Mononuclear cell (primary cell): ENCODE data around the gene UBA6. TPM values are rescaled to one million over a fixed set of nuclear protein-coding genes. Genes with fewer than 3 reads are reported as not detected.
"Not testable (repeated sequence)": the region's sequence is repeated elsewhere in the genome, so short reads cannot be mapped to it uniquely, and the experiment has no call there.

Source experiments
- H3K27me3 ChIP-seq: 2 replicates; pipeline ENCODE4 v1.6.0; 2011; ENCODE audit warnings: low read length, control low read depth; ENCODE audit not compliant: insufficient read depth
- H3K4me1 ChIP-seq: 2 replicates; pipeline ENCODE4 v1.5.1; 2011; ENCODE audit warnings: mild to moderate bottlenecking, low read length, control low read depth; ENCODE audit not compliant: insufficient read depth
- H3K4me3 ChIP-seq: 2 replicates; pipeline ENCODE4 v1.5.1; 2011; ENCODE audit warnings: mild to moderate bottlenecking, low read length, moderate library complexity
- H3K9me3 ChIP-seq: 2 replicates; pipeline ENCODE4 v1.5.1; 2011; ENCODE audit warnings: low read depth, mild to moderate bottlenecking, control low read depth, low read length
- total RNA-seq: library from RNA; depleted of rRNA; stranded (reverse); fragments of >200 nt; gene quantifications from one replicate; pipeline ENCODE4 v1.2.3, GENCODE V29; 2012

The UBA6 gene
- total RNA-seq, 1 donor, result 87.8 TPM

- peaks cover 12% of the 10 kb centered on the region for H3K9me3 ChIP-seq
- no peaks in the 10 kb centered on the region for H3K4me1 ChIP-seq
- no peak overlapping the region for H3K4me3 ChIP-seq
- H3K27me3 ChIP-seq, result no peaks in the 10 kb centered on the region
Observed at GRCh38 chr4:67659065-67659464, 41.9 kb downstream of the UBA6 start.

- Histone ChIP-seq H3K4me3 (no peak overlapping the region), H3K4me1 (no peaks in the 10 kb centered on the region), H3K9me3 (peaks cover 12% of the 10 kb centered on the region), H3K27me3 (no peaks in the 10 kb centered on the region)
Observed at GRCh38 chr4:67658302-67658701, 42.7 kb downstream of the UBA6 start.

GRCh38 chr4:67651536-67651935 lies 49.4 kb downstream of the UBA6 start:
- H3K9me3 ChIP-seq, result no peaks in the 10 kb centered on the region
- H3K27me3 ChIP-seq, result no peaks in the 10 kb centered on the region
- H3K4me1 ChIP-seq, result no peaks in the 10 kb centered on the region
- H3K4me3 ChIP-seq, result no peak overlapping the region

- Histone ChIP-seq H3K27me3 (no peaks in the 10 kb centered on the region), H3K4me1 (no peaks in the 10 kb centered on the region), H3K9me3 (no peaks in the 10 kb centered on the region), H3K4me3 (no peak overlapping the region)
Observed at GRCh38 chr4:67638136-67638535, 62.8 kb downstream of the UBA6 start.

DNA sequence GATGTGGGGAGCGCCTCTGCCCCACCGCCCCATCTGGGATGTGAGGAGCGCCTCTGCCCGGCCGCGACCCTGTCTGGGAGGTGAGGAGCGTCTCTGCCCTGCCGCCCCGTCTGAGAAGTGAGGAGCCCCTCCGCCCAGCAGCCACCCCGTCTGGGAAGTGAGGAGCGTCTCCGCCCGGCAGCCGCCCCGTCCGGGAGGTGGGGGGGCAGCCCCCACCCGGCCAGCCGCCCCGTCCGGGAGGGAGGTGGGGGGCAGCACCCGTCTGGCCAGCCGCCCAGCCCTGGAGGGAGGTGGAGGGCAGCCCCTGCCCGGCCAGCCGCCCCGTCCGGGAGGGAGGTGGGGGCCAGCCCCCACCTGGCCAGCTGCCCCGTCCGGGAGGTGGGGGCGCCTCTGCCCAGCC lies 64.0 kb downstream of the UBA6 start:
- H3K9me3 ChIP-seq, H3K4me1 ChIP-seq, H3K4me3 ChIP-seq, H3K27me3 ChIP-seq: not testable (repeated sequence)

GRCh38 chr4:67635331-67635730 lies 65.6 kb downstream of the UBA6 start:
- Histone ChIP-seq H3K27me3 (no peaks in the 10 kb centered on the region), H3K9me3 (no peaks in the 10 kb centered on the region), H3K4me3 (no peak overlapping the region), H3K4me1 (no peaks in the 10 kb centered on the region)

GRCh38 chr4:67634741-67635140 lies 66.2 kb downstream of the UBA6 start:
- Histone ChIP-seq H3K4me1 (no peaks in the 10 kb centered on the region), H3K4me3 (no peak overlapping the region), H3K9me3 (no peaks in the 10 kb centered on the region), H3K27me3 (no peaks in the 10 kb centered on the region)

DNA sequence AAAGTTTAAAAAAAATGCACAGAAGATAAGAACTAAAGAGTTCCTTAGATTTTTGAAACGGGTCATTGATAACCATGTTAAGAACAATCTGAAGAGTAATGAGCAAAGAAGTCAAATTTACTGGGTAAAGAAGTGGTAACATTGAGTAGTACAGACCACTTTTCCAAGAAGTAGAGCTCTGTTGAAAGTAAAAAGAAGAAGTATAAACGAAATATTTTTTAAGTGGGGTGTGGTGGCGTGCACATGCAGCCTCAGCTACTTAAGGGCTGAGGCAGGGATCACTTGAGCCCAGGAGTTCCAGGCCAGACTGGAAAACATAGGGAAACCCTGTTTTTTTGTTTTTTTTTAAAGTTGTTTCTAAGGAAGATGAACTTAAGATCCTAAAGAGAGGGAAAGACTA lies 68.5 kb downstream of the UBA6 start:
- H3K9me3 ChIP-seq, result no peaks in the 10 kb centered on the region
- no peaks in the 10 kb centered on the region for H3K4me1 ChIP-seq
- no peaks in the 10 kb centered on the region for H3K27me3 ChIP-seq
- H3K4me3 ChIP-seq, result no peak overlapping the region

DNA sequence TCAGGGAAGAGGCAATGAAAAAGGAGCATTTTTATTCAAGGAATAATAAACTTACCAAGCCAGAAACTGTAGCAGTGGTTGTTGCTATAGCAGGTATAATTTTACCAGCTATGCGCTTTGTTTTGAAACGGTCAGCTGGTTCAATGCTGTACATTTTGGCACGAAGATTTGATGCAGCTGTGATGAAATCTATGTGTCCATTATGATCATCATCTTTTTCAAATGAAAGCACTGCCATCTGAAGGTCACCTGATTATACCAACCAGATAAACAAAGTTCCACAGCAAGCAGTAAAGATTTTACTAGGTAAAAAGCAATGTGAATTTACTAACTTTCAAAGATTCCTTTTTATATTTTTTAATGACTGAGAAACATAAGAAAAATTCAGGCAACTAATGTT lies 76.0 kb downstream of the UBA6 start:
- Histone ChIP-seq H3K27me3 (no peaks in the 10 kb centered on the region), H3K4me1 (no peaks in the 10 kb centered on the region), H3K9me3 (no peaks in the 10 kb centered on the region), H3K4me3 (no peak overlapping the region)

DNA sequence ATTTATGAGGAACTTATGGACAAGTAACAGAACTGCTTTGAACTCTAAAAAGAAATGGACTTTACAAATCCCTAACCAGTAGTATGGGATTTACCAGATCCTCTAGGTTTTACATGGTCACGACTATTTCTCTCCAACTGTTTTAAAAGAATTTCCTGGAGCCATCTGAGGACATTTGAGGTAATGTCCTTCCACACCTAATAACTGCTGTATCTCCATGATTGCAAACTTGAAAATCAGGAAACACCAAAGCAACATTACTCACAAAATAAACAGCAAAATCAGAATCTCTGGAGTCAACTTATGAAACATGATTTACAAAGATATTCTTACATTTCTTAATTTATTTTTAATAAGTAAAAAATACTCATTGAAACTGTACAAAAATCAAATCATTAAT lies 84.5 kb downstream of the UBA6 start:
- Histone ChIP-seq H3K4me1 (no peaks in the 10 kb centered on the region), H3K27me3 (no peaks in the 10 kb centered on the region), H3K4me3 (no peak overlapping the region), H3K9me3 (no peaks in the 10 kb centered on the region)

DNA sequence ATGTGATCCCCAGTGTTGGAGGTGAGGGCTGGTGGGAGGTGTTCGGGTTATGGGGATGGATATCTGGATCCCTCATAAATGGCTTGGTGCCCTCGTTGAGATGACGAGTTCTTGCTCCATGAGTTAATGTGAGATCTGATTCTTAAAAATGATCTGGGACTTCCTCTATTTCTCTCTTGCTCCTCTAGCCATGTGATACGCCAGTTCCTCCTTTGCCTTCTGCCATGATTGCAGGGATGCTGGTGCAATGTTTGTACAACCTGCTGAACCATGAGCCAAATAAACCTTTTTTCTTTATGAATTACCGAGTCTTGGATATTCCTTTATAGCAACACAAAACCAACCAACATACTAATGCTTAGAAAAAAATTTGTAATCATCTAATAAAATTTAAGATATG lies 85.8 kb downstream of the UBA6 start:
- Histone ChIP-seq H3K9me3 (no peaks in the 10 kb centered on the region), H3K4me1 (no peaks in the 10 kb centered on the region), H3K4me3 (no peak overlapping the region), H3K27me3 (no peaks in the 10 kb centered on the region)

DNA sequence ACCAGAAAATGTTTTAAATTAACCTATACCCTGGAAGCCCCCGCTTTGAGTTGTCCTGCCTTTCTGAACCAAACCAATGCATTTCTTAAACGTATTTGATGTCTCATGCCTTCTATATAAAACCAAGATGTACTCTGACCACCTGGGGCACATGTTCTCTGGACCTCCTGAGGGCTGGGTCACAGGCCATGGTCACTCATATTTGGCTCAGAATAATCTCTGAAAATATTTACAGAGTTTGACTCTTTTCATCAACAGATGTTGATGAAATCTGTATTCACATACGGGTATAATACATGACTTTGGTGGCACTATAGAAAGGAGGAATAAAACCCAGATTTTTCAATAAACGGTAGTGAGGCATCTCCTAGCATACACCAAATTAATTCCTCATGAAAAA lies 86.8 kb downstream of the UBA6 start:
- no peaks in the 10 kb centered on the region for H3K9me3 ChIP-seq
- H3K27me3 ChIP-seq, result no peaks in the 10 kb centered on the region
- H3K4me1 ChIP-seq, result no peaks in the 10 kb centered on the region
- H3K4me3 ChIP-seq, result no peak overlapping the region

DNA sequence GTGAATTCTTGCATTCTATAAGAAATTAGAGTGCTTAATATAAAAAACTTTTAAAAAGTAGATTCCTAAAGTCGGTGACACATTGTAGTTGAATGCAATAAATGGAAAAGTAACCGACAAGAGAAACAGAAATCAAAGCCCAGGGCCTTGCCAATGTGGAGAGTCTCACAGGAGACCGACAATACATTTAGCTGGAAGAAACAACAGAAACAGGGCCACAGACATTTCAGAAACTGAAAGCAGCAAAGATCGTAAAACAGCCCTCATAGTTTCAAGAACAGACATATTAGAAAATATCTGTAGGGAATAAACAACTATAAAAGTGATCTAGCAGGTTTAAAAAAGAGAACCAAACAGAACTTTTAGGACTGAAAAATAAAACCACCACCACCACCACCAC lies 92.9 kb downstream of the UBA6 start:
- H3K4me3 ChIP-seq, result no peak overlapping the region

DNA sequence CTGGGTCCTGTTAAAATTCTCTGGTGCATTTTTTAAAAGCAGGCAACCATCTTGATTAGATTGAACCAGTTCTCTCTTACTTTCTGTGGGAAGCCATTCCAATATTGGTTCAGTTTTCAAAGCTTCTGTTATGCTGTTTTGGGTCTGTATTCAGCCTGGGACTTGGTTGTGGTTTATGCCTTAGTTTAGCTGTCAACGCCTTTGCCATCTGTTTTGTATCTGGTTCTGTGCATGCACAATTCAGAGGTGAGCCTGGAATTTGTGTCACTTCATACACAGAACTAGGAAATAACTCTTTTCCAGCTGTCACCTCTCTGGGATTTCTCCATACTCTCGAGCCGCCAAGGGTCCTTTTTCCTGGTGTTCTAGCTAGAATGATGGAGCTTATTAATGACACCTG lies 96.2 kb downstream of the UBA6 start:
- Histone ChIP-seq H3K27me3 (no peaks in the 10 kb centered on the region), H3K4me3 (no peak overlapping the region), H3K4me1 (no peaks in the 10 kb centered on the region), H3K9me3 (peaks cover 12% of the 10 kb centered on the region)

More for the DNA sequence above, 92.9 kb downstream of the UBA6 start:
- no peaks in the 10 kb centered on the region for H3K27me3 ChIP-seq
- no peaks in the 10 kb centered on the region for H3K4me1 ChIP-seq
- H3K9me3 ChIP-seq, result no peaks in the 10 kb centered on the region

DNA sequence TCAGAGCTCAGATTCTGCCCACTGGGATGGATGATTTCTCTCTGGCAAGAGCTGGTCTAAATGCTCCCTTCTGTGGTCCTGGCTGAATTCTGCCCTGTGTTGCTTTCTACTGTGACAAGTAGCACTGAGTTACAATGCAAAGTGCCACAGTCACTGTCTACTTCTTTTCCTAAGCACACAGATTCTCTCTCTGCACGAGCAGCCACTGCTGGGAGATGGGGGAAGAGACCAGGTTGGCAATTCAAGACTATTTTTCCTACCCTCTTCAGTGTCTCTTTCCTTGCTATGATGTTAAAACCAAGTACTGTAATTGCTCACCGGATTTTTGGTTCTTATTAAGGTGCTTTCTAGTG lies 97.0 kb downstream of the UBA6 start:
- Histone ChIP-seq H3K9me3 (peaks cover 12% of the 10 kb centered on the region), H3K4me1 (no peaks in the 10 kb centered on the region), H3K27me3 (no peaks in the 10 kb centered on the region), H3K4me3 (no peak overlapping the region)

- Histone ChIP-seq H3K4me1 (no peaks in the 10 kb centered on the region), H3K27me3 (no peaks in the 10 kb centered on the region), H3K4me3 (no peak overlapping the region), H3K9me3 (peaks cover 12% of the 10 kb centered on the region)
Observed at GRCh38 chr4:67603310-67604028, 97.5 kb downstream of the UBA6 start.
